Psoas muscle (tissue), 8 donors: ENCODE data around the gene ZNF789. TPM values are rescaled to one million over a fixed set of nuclear protein-coding genes. Genes with fewer than 3 reads are reported as not detected.

Experiments
- ATAC-seq, 4 donors: fragments of 200-7000 bp; cut with Tn5 transposase; one replicate each; pipeline ENCODE4 v1.9.1; 2020; ENCODE audit warnings: moderate library complexity in 3 of 4, mild to moderate bottlenecking in 2 of 4
- DNase-seq, 2 donors: peaks; one replicate each; pipeline ENCODE4 v3.0.0-alpha.2; 2020
- H3K27ac ChIP-seq: fragments of 200-600 bp; one replicate; pipeline ENCODE4 v1.8.0; 2022
- H3K27me3 ChIP-seq, 3 donors: fragments of 200-600 bp in 1 of 3; one replicate each; pipeline versions ENCODE4 v1.6.1 to v1.8.0; 2013 to 2022; ENCODE audit warnings: low read length in 2 of 3, mild to moderate bottlenecking in 2 of 3, moderate library complexity in 1 of 3; ENCODE audit not compliant: insufficient read depth in 3 of 3
- H3K36me3 ChIP-seq, 2 donors: fragments of 200-600 bp in 1 of 2; one replicate each; pipeline versions ENCODE4 v1.6.1 to v1.8.0; 2013 to 2022; ENCODE audit warnings: low read depth in 1 of 2, mild to moderate bottlenecking in 1 of 2, moderate library complexity in 1 of 2; ENCODE audit not compliant: insufficient read depth in 1 of 2
- H3K4me1 ChIP-seq: fragments of 200-600 bp; one replicate; pipeline ENCODE4 v1.8.0; 2022
- H3K4me3 ChIP-seq: fragments of 200-600 bp; one replicate; pipeline ENCODE4 v1.8.0; 2022; ENCODE audit warnings: mild to moderate bottlenecking
- H3K9me3 ChIP-seq: fragments of 200-600 bp; one replicate; pipeline ENCODE4 v1.8.0; 2022
- WGBS, 3 donors: extraction: QIAGEN DNeasy Blood & Tissue Kit; methylation state at CpG; one replicate each; pipeline versions ENCODE4 v1.1.6 to v1.1.7; 2013; 5-methylcytosine and 5-hydroxymethylcytosine counted together
- intact Hi-C, 2 donors: fragments of 100-400 bp; cut with DNase I; formaldehyde crosslinking; loops; one replicate each; pipeline versions ENCODE4 v1.11.0 to v1.14.2; 2022
- polyA plus RNA-seq, 3 donors: library from polyadenylated mRNA; stranded (reverse); fragments of 200-250 nt; gene quantifications; one replicate each; pipeline ENCODE4 v1.2.3, GENCODE V29; 2013
- total RNA-seq, 4 donors: library from RNA; stranded (reverse); fragmentation: NEBNext Ultra II Directional in 2 of 4; extraction: Animal tissue kit (Norgen Biotek cat#: 25700) in 2 of 4; gene quantifications; one replicate each; pipeline versions ENCODE4 v1.2.1 to v1.2.4, GENCODE V29; 2021 to 2023
- TF ChIP-seq, protein P1 (sequence below): fragments of 200-600 bp; IDR thresholded peaks from one replicate; pipeline ENCODE4 v1.8.0; 2022; ENCODE audit warnings: antibody characterized with exemption
- donor health status: healthy with polysubstance abuse.
- donor health status: DM: no; HTN: no; CAD: no; lungs with moderate emphysema.
- donor health status: Bipolar disorder and iron deficiency.
- donor health status: healthy.
- donor health status: DM: yes; HTN: yes; CAD: no.
- donor health status: DM: no; HTN: no; CAD: no.
- donor health status: DM: no; HTN: no; CAD: no.
- donor health status: DM: yes; HTN: yes; CAD: no.

The ZNF789 gene
- total and polyA plus RNA-seq, 7 donors = 1.6 to 6.2 (median 2.4) TPM

DNA sequence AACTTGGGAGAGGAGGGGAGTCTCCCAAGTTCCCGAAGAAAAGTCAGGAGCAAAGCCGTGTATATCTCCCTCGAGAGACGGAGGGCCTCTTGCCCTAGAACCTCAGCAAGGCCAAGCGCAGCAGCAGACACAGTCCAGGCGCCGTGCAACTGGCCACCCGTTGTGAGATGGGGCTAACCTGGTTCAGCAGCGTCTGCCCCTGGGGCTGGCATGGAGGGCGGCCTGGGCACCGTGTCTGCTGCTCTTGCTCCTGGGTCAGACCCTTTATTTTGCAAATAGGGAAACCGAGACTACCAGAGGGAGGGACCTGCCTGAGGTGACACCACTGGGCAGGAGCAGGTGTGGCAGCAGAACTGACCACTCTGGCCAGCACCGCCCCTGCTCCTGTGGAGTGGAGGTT, 20.1 kb upstream of the ZNF789 start:
- intact Hi-C loops = no loop called here
- Histone ChIP-seq H3K4me3 (no peak overlapping the region), H3K27me3 (no peaks in the 10 kb centered on the region), H3K36me3 (peaks cover 6 to 97% of the 10 kb centered on the region in 2 donors), H3K9me3 (no peaks in the 10 kb centered on the region), H3K27ac (no peak overlapping the region), H3K4me1 (no peaks in the 10 kb centered on the region)
- TF ChIP-seq, protein P1, sequence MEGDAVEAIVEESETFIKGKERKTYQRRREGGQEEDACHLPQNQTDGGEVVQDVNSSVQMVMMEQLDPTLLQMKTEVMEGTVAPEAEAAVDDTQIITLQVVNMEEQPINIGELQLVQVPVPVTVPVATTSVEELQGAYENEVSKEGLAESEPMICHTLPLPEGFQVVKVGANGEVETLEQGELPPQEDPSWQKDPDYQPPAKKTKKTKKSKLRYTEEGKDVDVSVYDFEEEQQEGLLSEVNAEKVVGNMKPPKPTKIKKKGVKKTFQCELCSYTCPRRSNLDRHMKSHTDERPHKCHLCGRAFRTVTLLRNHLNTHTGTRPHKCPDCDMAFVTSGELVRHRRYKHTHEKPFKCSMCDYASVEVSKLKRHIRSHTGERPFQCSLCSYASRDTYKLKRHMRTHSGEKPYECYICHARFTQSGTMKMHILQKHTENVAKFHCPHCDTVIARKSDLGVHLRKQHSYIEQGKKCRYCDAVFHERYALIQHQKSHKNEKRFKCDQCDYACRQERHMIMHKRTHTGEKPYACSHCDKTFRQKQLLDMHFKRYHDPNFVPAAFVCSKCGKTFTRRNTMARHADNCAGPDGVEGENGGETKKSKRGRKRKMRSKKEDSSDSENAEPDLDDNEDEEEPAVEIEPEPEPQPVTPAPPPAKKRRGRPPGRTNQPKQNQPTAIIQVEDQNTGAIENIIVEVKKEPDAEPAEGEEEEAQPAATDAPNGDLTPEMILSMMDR = no peak
- 81 to 87% (median 84%) methylated on average over 13 of the region's 13 CpGs for WGBS, 3 donors
- DNase-seq (no peak), ATAC-seq (no peak)

DNA sequence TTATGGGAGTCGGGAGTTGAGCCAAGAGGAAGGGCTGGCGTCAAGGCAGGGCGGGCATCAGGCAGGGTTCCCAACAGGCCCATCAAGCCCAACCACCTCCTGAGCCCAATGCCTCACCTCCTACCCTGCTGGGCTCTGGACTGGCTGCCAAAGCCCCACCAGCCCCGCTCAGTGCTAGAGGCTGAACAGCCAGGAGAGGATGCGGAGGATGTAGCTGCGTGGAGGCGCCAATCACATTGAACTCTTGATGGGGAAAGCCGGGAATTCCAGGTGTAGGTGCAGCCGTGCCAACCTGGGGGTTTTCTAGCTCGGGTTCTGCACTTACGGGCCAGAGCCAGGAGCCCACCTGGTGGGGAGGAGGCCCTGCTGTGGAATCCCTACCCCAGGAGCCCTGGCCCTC, 19.6 kb upstream of the ZNF789 start:
- no peak for ATAC-seq
- TF ChIP-seq, protein P1 = no peak
- peaks cover 6 to 97% of the 10 kb centered on the region in 2 donors for H3K36me3 ChIP-seq
- no peaks in the 10 kb centered on the region for H3K4me1 ChIP-seq
- intact Hi-C loops = no loop called here
- 83 to 87% (median 83%) methylated on average over 11 of the region's 11 CpGs for WGBS, 3 donors
- DNase-seq = no peak
- H3K9me3 ChIP-seq = no peaks in the 10 kb centered on the region
- no peak overlapping the region for H3K27ac ChIP-seq
- no peaks in the 10 kb centered on the region for H3K27me3 ChIP-seq
- H3K4me3 ChIP-seq = no peak overlapping the region

DNA sequence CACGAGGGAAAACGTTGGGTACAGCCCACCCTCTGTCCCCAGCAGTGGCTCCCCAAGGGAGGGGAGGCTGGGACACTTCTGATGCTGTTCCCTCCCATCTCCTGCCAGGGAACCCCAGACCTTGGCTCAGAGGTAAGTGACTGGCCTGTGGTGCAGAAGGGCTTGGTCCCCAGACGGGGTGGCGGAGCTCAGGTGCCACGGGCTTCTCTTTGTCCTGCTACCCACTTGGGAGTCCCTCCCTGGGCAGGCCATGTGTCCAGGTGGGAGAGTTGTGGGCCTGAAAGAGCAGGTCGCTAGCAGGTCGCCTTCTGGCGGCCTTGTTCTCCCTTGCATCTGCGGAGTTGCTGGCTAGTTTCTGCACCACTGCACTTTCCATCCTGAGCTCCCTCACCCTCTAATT, 16.8 kb upstream of the ZNF789 start:
- H3K4me1 ChIP-seq = peaks cover 2% of the 10 kb centered on the region
- intact Hi-C loops = loop anchor here in 1 of 2 donors (2.0 kb wide), 1 partner anchor 33 kb away; no protein-coding TSS in a partner anchor
- ATAC-seq (no peak), DNase-seq (no peak)
- no peak overlapping the region for H3K4me3 ChIP-seq
- H3K9me3 ChIP-seq = no peaks in the 10 kb centered on the region
- H3K27me3 ChIP-seq = no peaks in the 10 kb centered on the region
- peaks cover 6 to 96% of the 10 kb centered on the region in 2 donors for H3K36me3 ChIP-seq
- TF ChIP-seq, protein P1 = no peak
- WGBS, 3 donors = 70 to 77% (median 72%) methylated on average over 9 of the region's 9 CpGs
- no peak overlapping the region for H3K27ac ChIP-seq

DNA sequence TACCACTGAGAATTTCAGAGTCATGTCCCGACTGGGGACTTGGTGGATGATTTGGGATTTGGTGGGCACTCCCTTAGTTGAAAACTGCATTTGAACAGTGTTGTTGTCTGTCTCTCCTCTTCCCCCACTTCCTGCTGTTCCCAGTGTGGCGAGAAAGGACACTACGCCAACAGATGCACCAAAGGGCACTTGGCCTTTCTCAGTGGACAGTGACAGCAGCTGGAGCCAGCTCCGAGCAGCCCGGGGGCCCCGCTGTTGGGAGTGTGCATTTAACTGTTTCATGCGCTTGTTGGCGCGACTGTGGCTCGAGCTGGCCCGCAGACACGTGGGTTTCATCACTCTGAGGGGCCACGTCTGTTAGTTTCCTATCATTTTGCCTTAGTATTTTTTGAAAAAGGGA, 16.4 kb upstream of the ZNF789 start:
- no peak overlapping the region for H3K4me3 ChIP-seq
- TF ChIP-seq, protein P1 = no peak
- intact Hi-C loops = loop anchor here in 1 of 2 donors (2.0 kb wide), 1 partner anchor 33 kb away; no protein-coding TSS in a partner anchor
- H3K9me3 ChIP-seq = no peaks in the 10 kb centered on the region
- DNase-seq = no peak
- H3K27me3 ChIP-seq = no peaks in the 10 kb centered on the region
- peaks cover 3 to 92% of the 10 kb centered on the region in 2 donors for H3K36me3 ChIP-seq
- WGBS, 3 donors = 43 to 63% (median 50%) methylated on average over 13 of the region's 13 CpGs
- H3K27ac ChIP-seq = no peak overlapping the region
- H3K4me1 ChIP-seq = peaks cover 6% of the 10 kb centered on the region
- no peak for ATAC-seq
